ENCODE data around the gene DLL1.

The DLL1 gene

GRCh38 chr6:170281331-170282292 lies 9.3 kb downstream of the DLL1 start:
- FAIRE-seq, result no peak

- FAIRE-seq, result no peak
Measured at GRCh38 chr6:170280689-170281045, 10.2 kb downstream of the DLL1 start.

- no peak for FAIRE-seq
Measured at GRCh38 chr6:170279977-170280688, 10.7 kb downstream of the DLL1 start.

- FAIRE-seq, result no peak
Measured at GRCh38 chr6:170279426-170279825, 11.5 kb downstream of the DLL1 start.

- FAIRE-seq, result no peak
Measured at GRCh38 chr6:170278743-170279094, 12.2 kb downstream of the DLL1 start.

- no peak for FAIRE-seq
Measured at GRCh38 chr6:170277893-170278742, 12.8 kb downstream of the DLL1 start.

GRCh38 chr6:170276369-170277057 lies 14.4 kb downstream of the DLL1 start:
- FAIRE-seq, result no peak

GRCh38 chr6:170274713-170275560 lies 15.9 kb downstream of the DLL1 start:
- no peak for FAIRE-seq

GRCh38 chr6:170273681-170274080 lies 17.2 kb downstream of the DLL1 start:
- FAIRE-seq, result no peak

GRCh38 chr6:170273191-170273590 lies 17.7 kb downstream of the DLL1 start:
- FAIRE-seq, result no peak

GRCh38 chr6:170272341-170273065 lies 18.4 kb downstream of the DLL1 start:
- no peak for FAIRE-seq

GRCh38 chr6:170271771-170272314 lies 19.0 kb downstream of the DLL1 start:
- FAIRE-seq, result no peak

GRCh38 chr6:170270984-170271593 lies 19.8 kb downstream of the DLL1 start:
- no peak for FAIRE-seq

GRCh38 chr6:170269846-170270541 lies 20.9 kb downstream of the DLL1 start:
- FAIRE-seq, result no peak

GRCh38 chr6:170269151-170269845 lies 21.6 kb downstream of the DLL1 start:
- FAIRE-seq, result no peak

- FAIRE-seq, result no peak
Measured at GRCh38 chr6:170268216-170269129, 22.4 kb downstream of the DLL1 start.

GRCh38 chr6:170267688-170268087 lies 23.2 kb downstream of the DLL1 start:
- FAIRE-seq, result no peak
